Endothelial cell (in vitro differentiated cells): ENCODE data around the gene CHST11. TPM values are rescaled to one million over a fixed set of nuclear protein-coding genes. Genes with fewer than 3 reads are reported as not detected.

Source experiments
- DNase-seq: peaks from one replicate; pipeline ENCODE4 v3.0.0; 2021; ENCODE audit warnings: low spot score
- H3K27ac Mint-ChIP-seq: one replicate; pipeline ENCODE4 v1.8.0; 2021; ENCODE audit warnings: mixed read lengths, inconsistent platforms; ENCODE audit not compliant: unreplicated experiment
- H3K27me3 Mint-ChIP-seq: one replicate; pipeline ENCODE4 v1.8.0; 2021; ENCODE audit warnings: mild to moderate bottlenecking, moderate library complexity, mixed read lengths, inconsistent platforms; ENCODE audit not compliant: unreplicated experiment
- H3K36me3 Mint-ChIP-seq: one replicate; pipeline ENCODE4 v1.8.0; 2021; ENCODE audit warnings: mild to moderate bottlenecking, low read depth, mixed read lengths, inconsistent platforms; ENCODE audit not compliant: unreplicated experiment
- H3K4me1 Mint-ChIP-seq: one replicate; pipeline ENCODE4 v1.8.0; 2021; ENCODE audit warnings: mild to moderate bottlenecking, mixed read lengths, inconsistent platforms; ENCODE audit not compliant: unreplicated experiment
- H3K4me3 Mint-ChIP-seq: one replicate; pipeline ENCODE4 v1.8.0; 2021; ENCODE audit warnings: mild to moderate bottlenecking, mixed read lengths, inconsistent platforms; ENCODE audit not compliant: unreplicated experiment
- H3K9me3 Mint-ChIP-seq: one replicate; pipeline ENCODE4 v1.8.0; 2021; ENCODE audit warnings: mixed read lengths, inconsistent platforms; ENCODE audit not compliant: unreplicated experiment
- total RNA-seq: library from RNA; stranded (reverse); fragmentation: NEBNext Ultra II Directional; extraction: Animal tissue kit (Norgen Biotek cat#: 25700); gene quantifications from one replicate; pipeline ENCODE4 v1.2.1, GENCODE V29; 2021; ENCODE audit not compliant: unreplicated experiment
- TF ChIP-seq, protein P1 (sequence below): fragments of 200-600 bp; sonication (generic); IDR thresholded peaks from one replicate; pipeline ENCODE4 v1.5.0; 2021; ENCODE audit warnings: antibody characterized with exemption; ENCODE audit not compliant: unreplicated experiment

The CHST11 gene
- total RNA-seq, 1 donor from 2014 or later = 11.8 TPM

DNA sequence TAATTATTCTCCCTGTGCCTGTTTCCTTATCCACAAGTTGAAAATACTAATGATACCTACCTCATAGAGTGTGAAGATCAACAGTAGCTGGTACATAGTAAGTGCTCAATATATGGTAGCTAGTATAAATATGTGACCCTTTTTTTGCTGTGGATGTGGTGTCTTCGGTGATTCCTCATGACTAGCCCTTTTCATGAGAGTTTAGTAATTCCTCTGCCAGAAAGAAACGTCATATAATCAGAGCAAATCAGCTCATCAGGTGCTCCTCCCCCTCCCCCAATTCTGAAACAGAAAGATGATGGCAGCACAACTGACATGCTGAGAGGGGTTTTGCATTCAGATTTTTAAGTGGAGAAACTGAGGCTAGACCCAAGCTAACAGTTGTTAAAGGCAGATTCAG, 290.6 kb downstream of the CHST11 start:
- Mint-ChIP-seq H3K27me3 (no peaks in the 10 kb centered on the region), H3K4me1 (peaks cover 7% of the 10 kb centered on the region), H3K9me3 (no peaks in the 10 kb centered on the region), H3K27ac (no peak overlapping the region), H3K36me3 (no peaks in the 10 kb centered on the region), H3K4me3 (no peak overlapping the region)
- TF ChIP-seq, protein P1, sequence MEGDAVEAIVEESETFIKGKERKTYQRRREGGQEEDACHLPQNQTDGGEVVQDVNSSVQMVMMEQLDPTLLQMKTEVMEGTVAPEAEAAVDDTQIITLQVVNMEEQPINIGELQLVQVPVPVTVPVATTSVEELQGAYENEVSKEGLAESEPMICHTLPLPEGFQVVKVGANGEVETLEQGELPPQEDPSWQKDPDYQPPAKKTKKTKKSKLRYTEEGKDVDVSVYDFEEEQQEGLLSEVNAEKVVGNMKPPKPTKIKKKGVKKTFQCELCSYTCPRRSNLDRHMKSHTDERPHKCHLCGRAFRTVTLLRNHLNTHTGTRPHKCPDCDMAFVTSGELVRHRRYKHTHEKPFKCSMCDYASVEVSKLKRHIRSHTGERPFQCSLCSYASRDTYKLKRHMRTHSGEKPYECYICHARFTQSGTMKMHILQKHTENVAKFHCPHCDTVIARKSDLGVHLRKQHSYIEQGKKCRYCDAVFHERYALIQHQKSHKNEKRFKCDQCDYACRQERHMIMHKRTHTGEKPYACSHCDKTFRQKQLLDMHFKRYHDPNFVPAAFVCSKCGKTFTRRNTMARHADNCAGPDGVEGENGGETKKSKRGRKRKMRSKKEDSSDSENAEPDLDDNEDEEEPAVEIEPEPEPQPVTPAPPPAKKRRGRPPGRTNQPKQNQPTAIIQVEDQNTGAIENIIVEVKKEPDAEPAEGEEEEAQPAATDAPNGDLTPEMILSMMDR = no peak
- DNase-seq = no peak

GRCh38 chr12:104747955-104748354, 291.2 kb downstream of the CHST11 start:
- TF ChIP-seq, protein P1 = no peak
- no peak for DNase-seq
- H3K27ac Mint-ChIP-seq = no peak overlapping the region
- peaks cover 7% of the 10 kb centered on the region for H3K4me1 Mint-ChIP-seq
- H3K4me3 Mint-ChIP-seq = no peak overlapping the region
- H3K36me3 Mint-ChIP-seq = no peaks in the 10 kb centered on the region
- H3K27me3 Mint-ChIP-seq = no peaks in the 10 kb centered on the region
- H3K9me3 Mint-ChIP-seq = no peaks in the 10 kb centered on the region

GRCh38 chr12:104748356-104748755, 291.6 kb downstream of the CHST11 start:
- Mint-ChIP-seq H3K9me3 (no peaks in the 10 kb centered on the region), H3K4me3 (no peak overlapping the region), H3K27ac (no peak overlapping the region), H3K27me3 (no peaks in the 10 kb centered on the region), H3K4me1 (peaks cover 7% of the 10 kb centered on the region), H3K36me3 (no peaks in the 10 kb centered on the region)
- DNase-seq = no peak
- TF ChIP-seq, protein P1 = no peak

DNA sequence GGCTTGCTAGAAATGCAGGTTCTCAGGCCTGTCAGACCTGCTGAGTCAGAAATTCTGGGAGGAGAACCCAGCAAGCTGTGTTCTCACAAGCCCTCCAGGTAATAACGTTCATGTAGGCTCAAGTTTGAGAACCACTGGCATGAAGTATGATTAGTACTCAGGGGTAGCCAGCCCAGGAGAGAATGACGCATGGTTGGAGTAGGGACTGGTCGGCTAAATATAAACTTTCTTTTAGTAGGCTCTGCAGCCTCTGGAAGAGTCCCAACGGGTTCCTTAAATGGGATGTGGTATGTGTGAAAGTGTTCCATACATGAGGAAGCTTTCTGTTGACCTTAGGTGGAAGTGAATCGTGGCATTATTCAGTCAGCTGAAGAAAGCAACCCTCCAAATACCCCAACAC, 292.0 kb downstream of the CHST11 start:
- no peak for DNase-seq
- Mint-ChIP-seq H3K36me3 (no peaks in the 10 kb centered on the region), H3K4me1 (peaks cover 7% of the 10 kb centered on the region), H3K9me3 (no peaks in the 10 kb centered on the region), H3K27ac (no peak overlapping the region), H3K27me3 (no peaks in the 10 kb centered on the region), H3K4me3 (no peak overlapping the region)
- TF ChIP-seq, protein P1 = no peak

DNA sequence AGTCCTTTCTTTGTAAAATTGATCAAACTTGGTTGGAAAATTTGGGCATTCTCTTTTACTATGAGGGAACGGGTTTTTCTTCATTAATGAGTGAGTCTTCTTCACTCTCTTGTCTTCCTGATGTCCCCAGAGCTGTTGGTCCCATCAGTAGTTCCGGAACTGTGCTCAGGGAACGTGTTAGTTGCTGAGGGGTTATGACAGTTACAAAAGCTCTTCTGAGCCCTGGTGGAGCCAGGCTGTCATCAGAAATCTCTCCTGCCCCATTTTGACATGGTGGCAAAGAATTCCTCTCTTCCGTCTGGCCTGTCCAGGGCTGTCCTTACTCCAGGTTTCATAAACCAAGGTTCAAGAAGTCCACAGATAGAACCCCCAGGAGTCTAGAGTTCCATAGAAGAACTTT, 292.8 kb downstream of the CHST11 start:
- no peaks in the 10 kb centered on the region for H3K9me3 Mint-ChIP-seq
- H3K4me1 Mint-ChIP-seq = peaks cover 7% of the 10 kb centered on the region
- H3K36me3 Mint-ChIP-seq = no peaks in the 10 kb centered on the region
- no peak for DNase-seq
- H3K4me3 Mint-ChIP-seq = no peak overlapping the region
- H3K27me3 Mint-ChIP-seq = no peaks in the 10 kb centered on the region
- TF ChIP-seq, protein P1 = no peak
- no peak overlapping the region for H3K27ac Mint-ChIP-seq
